Measurements from ENCODE around the gene WWOX. TPM values are rescaled to one million over a fixed set of nuclear protein-coding genes. Genes with fewer than 3 reads are reported as not detected.

WWOX gene
- total RNA-seq, 1 experiment from 2014 or later: 15.6 TPM

DNA sequence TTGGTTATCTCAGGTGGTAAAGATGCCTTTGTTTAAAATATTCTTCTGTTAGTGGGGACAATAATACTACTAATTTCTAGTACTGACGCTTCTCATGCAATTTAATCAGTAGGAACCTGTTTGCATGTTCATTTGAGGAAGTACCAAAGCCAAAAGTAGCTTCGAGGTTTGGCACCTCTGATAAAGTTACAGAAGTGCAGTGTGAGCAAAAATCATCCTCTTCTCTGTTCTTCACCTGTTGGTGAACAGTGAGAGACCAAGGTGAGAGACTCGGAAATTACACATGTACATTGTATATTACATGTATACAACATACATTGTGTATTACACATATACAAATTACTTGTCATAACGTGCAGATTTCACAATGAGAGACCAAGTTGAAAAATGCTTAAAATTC, 1096.5 kb downstream of the WWOX start:
- Mint-ChIP-seq H3K36me3 (ENCODE audit: insufficient read depth in 1 of 3, low read depth in 3 of 3) (no peaks in the 10 kb centered on the region), H3K27me3 (ENCODE audit: low read depth) (no peaks in the 10 kb centered on the region; the same call in 1 of the 2 replicates), H3K27ac (no peak overlapping the region), H3K9me3 (peaks cover 0 to 3% of the 10 kb centered on the region in 2 experiments; a peak in 1 of 5 replicates), H3K4me3 (no peak overlapping the region), H3K4me1 (peaks cover 5 to 12% of the 10 kb centered on the region in 2 experiments; a peak in 3 of 4 replicates)
- Histone ChIP-seq H3K27me3 (ENCODE audit: insufficient read depth, low read length) (no peaks in the 10 kb centered on the region), H3K4ac (ENCODE audit: low read depth, low read length) (no peak overlapping the region), H3K18ac (ENCODE audit: insufficient read length, low read depth, low read length) (no peak overlapping the region), H2AK5ac (ENCODE audit: insufficient read length, low read length) (no peak overlapping the region), H4K91ac (ENCODE audit: insufficient read length, low read depth, low read length) (no peak overlapping the region), H3K56ac (ENCODE audit: insufficient read length, low read depth, low read length) (no peak overlapping the region), H3K79me1 (ENCODE audit: insufficient read depth, low read depth, low read length, poor library complexity, severe bottlenecking) (no peaks in the 10 kb centered on the region), H2BK20ac (ENCODE audit: low read depth, low read length, poor library complexity, severe bottlenecking) (no peak overlapping the region), H2BK15ac (ENCODE audit: low read depth, low read length) (no peak overlapping the region), H3T11ph (ENCODE audit: low read length) (no peak overlapping the region), H4K5ac (ENCODE audit: insufficient read length, low read depth, low read length) (no peak overlapping the region), H3K4me1 (ENCODE audit: insufficient read depth, low read length) (no peaks in the 10 kb centered on the region), H2BK120ac (ENCODE audit: low read depth, low read length, poor library complexity, severe bottlenecking) (no peak overlapping the region), H3K79me2 (ENCODE audit: insufficient read depth, low read length) (no peaks in the 10 kb centered on the region), H2BK12ac (ENCODE audit: insufficient read length, low read depth, low read length) (no peak overlapping the region), H3K4me2 (ENCODE audit: insufficient read depth, insufficient read length, low read length) (no peak overlapping the region), H4K20me1 (ENCODE audit: control insufficient read depth, insufficient read depth, insufficient read length) (no peaks in the 10 kb centered on the region), H3K9me3 (ENCODE audit: control insufficient read depth, low read depth, low read length) (no peaks in the 10 kb centered on the region), H3K23ac (ENCODE audit: insufficient read length, low read depth, low read length) (no peak overlapping the region), H3K14ac (ENCODE audit: insufficient read depth, low read length) (no peak overlapping the region), H4K8ac (replicated peaks; ENCODE audit: insufficient read length, low read depth, low read length) (no peak overlapping the region), H2BK5ac (ENCODE audit: insufficient read length, low read length) (no peak overlapping the region), H3K9ac (ENCODE audit: extremely low read depth, insufficient read length, low read length) (no peak overlapping the region), H2AFZ (ENCODE audit: low read length) (no peak overlapping the region), H3K23me2 (ENCODE audit: insufficient read length, low read depth, low read length, poor library complexity, severe bottlenecking) (no peaks in the 10 kb centered on the region), H3K27ac (ENCODE audit: insufficient read length, low read depth, low read length) (no peak overlapping the region)
- no CpG with 5 or more reads among the region's 4 CpGs for WGBS (ENCODE audit: extremely low coverage, insufficient read length, low lambda C conversion rate)
- TF ChIP-seq, protein P1, sequence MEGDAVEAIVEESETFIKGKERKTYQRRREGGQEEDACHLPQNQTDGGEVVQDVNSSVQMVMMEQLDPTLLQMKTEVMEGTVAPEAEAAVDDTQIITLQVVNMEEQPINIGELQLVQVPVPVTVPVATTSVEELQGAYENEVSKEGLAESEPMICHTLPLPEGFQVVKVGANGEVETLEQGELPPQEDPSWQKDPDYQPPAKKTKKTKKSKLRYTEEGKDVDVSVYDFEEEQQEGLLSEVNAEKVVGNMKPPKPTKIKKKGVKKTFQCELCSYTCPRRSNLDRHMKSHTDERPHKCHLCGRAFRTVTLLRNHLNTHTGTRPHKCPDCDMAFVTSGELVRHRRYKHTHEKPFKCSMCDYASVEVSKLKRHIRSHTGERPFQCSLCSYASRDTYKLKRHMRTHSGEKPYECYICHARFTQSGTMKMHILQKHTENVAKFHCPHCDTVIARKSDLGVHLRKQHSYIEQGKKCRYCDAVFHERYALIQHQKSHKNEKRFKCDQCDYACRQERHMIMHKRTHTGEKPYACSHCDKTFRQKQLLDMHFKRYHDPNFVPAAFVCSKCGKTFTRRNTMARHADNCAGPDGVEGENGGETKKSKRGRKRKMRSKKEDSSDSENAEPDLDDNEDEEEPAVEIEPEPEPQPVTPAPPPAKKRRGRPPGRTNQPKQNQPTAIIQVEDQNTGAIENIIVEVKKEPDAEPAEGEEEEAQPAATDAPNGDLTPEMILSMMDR (conservative IDR thresholded peaks at IDR 0.05): no peak
- no peak for DNase-seq
